Left lung (tissue), 10 donors: ENCODE data around the gene HEYL. TPM values are rescaled to one million over a fixed set of nuclear protein-coding genes. Genes with fewer than 3 reads are reported as not detected.

Experiments used
- ATAC-seq: fragments of 200-7000 bp; cut with Tn5 transposase; one replicate; pipeline ENCODE4 v1.9.1; 2020; ENCODE audit warnings: moderate library complexity
- DNase-seq, 4 donors: peaks; one replicate each; pipeline ENCODE4 v3.0.0-alpha.2; 2013 to 2020
- H3K27ac ChIP-seq, 2 donors: fragments of 200-600 bp; sonication (generic) in 1 of 2; one replicate each; pipeline versions ENCODE4 v1.5.0 to v1.8.0; 2020 to 2021
- H3K27me3 ChIP-seq, 2 donors: fragments of 200-600 bp; sonication (generic) in 1 of 2; one replicate each; pipeline versions ENCODE4 v1.5.0 to v1.8.0; 2020 to 2021
- H3K36me3 ChIP-seq, 2 donors: fragments of 200-600 bp; sonication (generic) in 1 of 2; one replicate each; pipeline versions ENCODE4 v1.5.0 to v1.8.0; 2020 to 2021
- H3K4me1 ChIP-seq, 2 donors: fragments of 200-600 bp; one replicate each; pipeline ENCODE4 v1.8.0; 2021
- H3K4me3 ChIP-seq, 2 donors: fragments of 200-600 bp; sonication (generic) in 1 of 2; one replicate each; pipeline versions ENCODE4 v1.5.0 to v1.8.0; 2020 to 2021; ENCODE audit warnings: mild to moderate bottlenecking in 1 of 2
- H3K9me3 ChIP-seq, 2 donors: fragments of 200-600 bp; sonication (generic) in 1 of 2; one replicate each; pipeline versions ENCODE4 v1.5.0 to v1.8.0; 2020 to 2021
- intact Hi-C, 2 donors: fragments of 100-400 bp; cut with DNase I; formaldehyde crosslinking; loops; one replicate each; pipeline versions ENCODE4 v1.11.2 to v1.14.2; 2022
- polyA plus RNA-seq, 6 donors: library from polyadenylated mRNA; unstranded; fragments of 120-200 nt; gene quantifications; one replicate each; pipeline ENCODE4 v1.2.1, GENCODE V29; 2013; ENCODE audit not compliant: insufficient read length in 6 of 6
- total RNA-seq, 2 donors: library from RNA; stranded (reverse); fragmentation: NEBNext Ultra II Directional; extraction: Animal tissue kit (Norgen Biotek cat#: 25700); gene quantifications; one replicate each; pipeline ENCODE4 v1.2.1, GENCODE V29; 2021
- TF ChIP-seq, protein P1 (sequence below), 2 donors: fragments of 200-600 bp; sonication (generic) in 1 of 2; IDR thresholded peaks; one replicate each; pipeline versions ENCODE4 v1.5.0 to v1.8.0; 2021; ENCODE audit warnings: antibody characterized with exemption in 2 of 2
- donor health status: DM: no; HTN: yes; CAD: no.
- donor health status: DM: no; HTN: no; CAD: no.

Gene HEYL
- total and polyA plus RNA-seq, 8 donors = 12.6 to 42.8 (median 30.9) TPM

DNA sequence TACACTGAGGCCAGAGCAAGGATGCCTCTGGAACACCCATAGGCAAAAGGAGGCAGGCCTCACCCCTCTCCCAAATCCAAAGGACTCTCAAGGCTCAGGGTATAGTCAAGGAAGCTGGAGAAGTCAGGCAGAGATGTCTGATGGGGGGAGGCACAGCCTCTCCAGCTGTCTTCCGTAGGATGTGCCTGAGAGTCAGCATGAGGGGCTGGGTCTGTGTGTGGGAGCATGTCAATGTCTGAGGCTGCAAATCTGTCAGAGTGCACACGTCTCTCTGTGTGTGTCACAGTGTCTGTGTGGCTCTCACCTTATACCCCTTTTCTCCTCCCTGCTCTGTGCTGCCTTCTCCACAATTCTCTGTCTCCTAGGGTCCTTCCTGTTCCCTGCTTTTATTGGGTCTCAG is 47.8 kb upstream of the HEYL start:
- DNase-seq (no peak), ATAC-seq (no peak)
- Histone ChIP-seq H3K27ac (no peak overlapping the region), H3K27me3 (peaks cover 14 to 97% of the 10 kb centered on the region in 2 donors), H3K9me3 (no peaks in the 10 kb centered on the region), H3K4me1 (peaks cover 11 to 19% of the 10 kb centered on the region in 2 donors), H3K4me3 (no peak overlapping the region), H3K36me3 (no peaks in the 10 kb centered on the region)
- TF ChIP-seq, protein P1, sequence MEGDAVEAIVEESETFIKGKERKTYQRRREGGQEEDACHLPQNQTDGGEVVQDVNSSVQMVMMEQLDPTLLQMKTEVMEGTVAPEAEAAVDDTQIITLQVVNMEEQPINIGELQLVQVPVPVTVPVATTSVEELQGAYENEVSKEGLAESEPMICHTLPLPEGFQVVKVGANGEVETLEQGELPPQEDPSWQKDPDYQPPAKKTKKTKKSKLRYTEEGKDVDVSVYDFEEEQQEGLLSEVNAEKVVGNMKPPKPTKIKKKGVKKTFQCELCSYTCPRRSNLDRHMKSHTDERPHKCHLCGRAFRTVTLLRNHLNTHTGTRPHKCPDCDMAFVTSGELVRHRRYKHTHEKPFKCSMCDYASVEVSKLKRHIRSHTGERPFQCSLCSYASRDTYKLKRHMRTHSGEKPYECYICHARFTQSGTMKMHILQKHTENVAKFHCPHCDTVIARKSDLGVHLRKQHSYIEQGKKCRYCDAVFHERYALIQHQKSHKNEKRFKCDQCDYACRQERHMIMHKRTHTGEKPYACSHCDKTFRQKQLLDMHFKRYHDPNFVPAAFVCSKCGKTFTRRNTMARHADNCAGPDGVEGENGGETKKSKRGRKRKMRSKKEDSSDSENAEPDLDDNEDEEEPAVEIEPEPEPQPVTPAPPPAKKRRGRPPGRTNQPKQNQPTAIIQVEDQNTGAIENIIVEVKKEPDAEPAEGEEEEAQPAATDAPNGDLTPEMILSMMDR (IDR thresholded peaks at IDR 0.05) = no peak
- intact Hi-C loops = no loop called here

DNA sequence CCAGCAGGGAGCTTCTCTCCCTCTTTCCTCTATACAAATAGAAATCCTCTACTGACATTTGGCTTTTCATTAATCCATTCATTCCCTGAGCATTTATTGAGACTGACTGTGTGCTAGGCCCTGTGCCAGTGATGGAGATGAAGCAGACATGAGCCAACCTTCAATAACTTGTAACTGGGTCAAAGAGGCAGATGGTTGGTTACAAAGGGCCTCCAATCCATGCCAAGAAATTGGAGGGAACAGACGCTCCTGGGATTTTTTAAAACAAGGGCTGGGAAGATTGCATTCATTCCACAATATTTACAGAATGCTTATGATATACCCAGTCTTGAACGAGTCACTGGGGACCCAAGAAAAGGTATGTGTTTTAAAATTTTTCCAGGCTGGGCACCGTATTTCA is 45.6 kb upstream of the HEYL start:
- peaks cover 5 to 94% of the 10 kb centered on the region in 2 donors for H3K27me3 ChIP-seq
- H3K4me3 ChIP-seq = no peak overlapping the region
- no peaks in the 10 kb centered on the region for H3K36me3 ChIP-seq
- intact Hi-C loops = no loop called here
- no peak overlapping the region for H3K27ac ChIP-seq
- no peaks in the 10 kb centered on the region for H3K4me1 ChIP-seq
- ATAC-seq (no peak), DNase-seq (no peak)
- TF ChIP-seq, protein P1 (IDR thresholded peaks at IDR 0.05) = no peak
- no peaks in the 10 kb centered on the region for H3K9me3 ChIP-seq

DNA sequence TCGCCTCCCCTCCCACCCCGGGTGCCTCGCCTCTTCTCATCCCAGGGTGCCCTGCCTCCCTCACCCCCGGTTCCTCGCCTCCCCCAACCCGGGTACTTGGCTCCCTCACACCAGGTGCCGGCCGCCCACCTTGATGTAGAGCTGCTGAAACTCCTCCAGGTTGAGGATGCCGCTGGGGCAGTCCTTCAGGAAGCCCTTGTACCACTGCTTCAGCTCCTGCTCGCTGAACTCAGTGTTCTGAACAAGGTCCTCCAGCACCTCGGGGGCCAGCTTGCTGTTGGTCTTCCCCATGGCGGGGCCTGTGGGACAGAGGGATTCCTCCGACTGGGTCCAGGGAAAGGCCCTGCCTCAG is 44.8 kb upstream of the HEYL start:
- no peak for DNase-seq
- Histone ChIP-seq H3K36me3 (no peaks in the 10 kb centered on the region), H3K27me3 (peaks cover 5 to 87% of the 10 kb centered on the region in 2 donors), H3K9me3 (no peaks in the 10 kb centered on the region), H3K4me1 (no peaks in the 10 kb centered on the region), H3K4me3 (no peak overlapping the region), H3K27ac (no peak overlapping the region)
- TF ChIP-seq, protein P1 (IDR thresholded peaks at IDR 0.05) = no peak
- intact Hi-C loops = no loop called here
- ATAC-seq = no peak

DNA sequence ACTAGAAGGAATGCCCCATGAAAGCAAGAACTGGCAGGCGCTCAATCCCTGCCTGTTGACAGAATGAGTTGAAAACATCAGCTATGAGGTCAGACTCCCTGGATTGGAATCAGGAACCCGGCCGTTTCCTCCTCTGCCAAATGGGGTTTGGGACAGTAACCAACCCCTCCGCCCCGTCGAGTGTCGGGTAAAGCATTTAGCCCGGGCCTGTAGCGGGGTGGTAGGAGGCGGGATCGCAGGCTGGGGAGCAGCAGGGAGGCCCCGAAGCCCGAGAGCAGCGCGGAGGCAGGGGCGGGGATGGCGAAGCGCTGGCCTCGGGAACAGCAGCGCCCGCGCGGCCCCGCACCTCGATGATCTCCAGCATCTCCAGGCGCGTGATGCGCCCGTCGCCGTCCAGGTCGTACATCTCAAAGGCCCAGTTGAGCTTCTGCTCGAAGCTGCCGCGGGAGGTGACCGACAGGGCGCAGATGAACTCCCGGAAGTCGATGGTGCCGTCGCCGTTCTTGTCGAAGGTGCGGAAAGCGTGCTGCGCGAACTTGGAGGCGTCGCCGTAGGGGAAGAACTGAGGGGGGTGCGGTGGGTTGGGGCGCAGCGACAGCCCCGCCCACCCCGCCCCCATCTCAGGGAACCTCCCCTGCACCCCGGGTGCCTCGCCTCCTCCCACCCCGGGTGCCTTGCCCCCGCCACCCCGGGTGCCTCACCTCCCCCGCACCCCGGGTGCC is 44.3 kb upstream of the HEYL start:
- Histone ChIP-seq H3K36me3 (no peaks in the 10 kb centered on the region), H3K27ac (no peak overlapping the region), H3K4me3 (no peak overlapping the region), H3K9me3 (no peaks in the 10 kb centered on the region), H3K27me3 (peaks cover 5 to 81% of the 10 kb centered on the region in 2 donors), H3K4me1 (no peaks in the 10 kb centered on the region)
- peak in 1 of 4 donors; percentile 63 for DNase-seq
- TF ChIP-seq, protein P1 (IDR thresholded peaks at IDR 0.05) = no peak
- no peak for ATAC-seq
- intact Hi-C loops = no loop called here

DNA sequence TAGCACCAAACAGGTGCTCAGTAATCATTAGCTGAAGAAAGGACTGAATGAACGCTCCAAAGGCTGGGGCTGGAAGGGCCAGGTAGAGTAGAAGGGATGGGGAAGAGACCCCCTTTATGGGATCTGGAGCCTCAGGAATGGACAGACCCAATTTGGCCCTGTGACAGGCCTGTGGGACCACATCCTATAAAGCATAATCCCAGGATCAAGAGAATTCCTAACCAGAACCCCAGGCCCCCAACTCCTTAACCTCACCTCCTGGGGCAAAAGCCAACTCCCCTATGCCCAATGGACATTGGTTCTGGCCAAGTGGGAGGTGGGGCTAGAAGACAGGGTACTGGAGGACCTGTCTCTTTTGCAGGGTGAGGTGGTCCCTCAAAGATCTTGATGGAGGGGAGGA is 42.6 kb upstream of the HEYL start:
- H3K27me3 ChIP-seq = peaks cover 5 to 64% of the 10 kb centered on the region in 2 donors
- TF ChIP-seq, protein P1 (IDR thresholded peaks at IDR 0.05) = no peak
- no peak overlapping the region for H3K4me3 ChIP-seq
- ATAC-seq (no peak), DNase-seq (no peak)
- no peak overlapping the region for H3K27ac ChIP-seq
- no peaks in the 10 kb centered on the region for H3K36me3 ChIP-seq
- no peaks in the 10 kb centered on the region for H3K9me3 ChIP-seq
- intact Hi-C loops = no loop called here
- no peaks in the 10 kb centered on the region for H3K4me1 ChIP-seq
